Adipose tissue (tissue), 3 donors: ENCODE results near the gene TXNRD1. TPM values are rescaled to one million over a fixed set of nuclear protein-coding genes. Genes with fewer than 3 reads are reported as not detected.
"Not testable (repeated sequence)": the region's sequence is repeated elsewhere in the genome, so short reads cannot be mapped to it uniquely, and the experiment has no call there.

ENCODE experiments used
- H3K27ac ChIP-seq: one replicate; pipeline ENCODE4 v1.5.1; 2013; ENCODE audit warnings: low read depth, low read length
- WGBS, 3 donors: extraction: QIAGEN DNeasy Blood & Tissue Kit; methylation state at CpG; one replicate each; pipeline ENCODE4 v1.1.7; 2013; 5-methylcytosine and 5-hydroxymethylcytosine counted together
- polyA plus RNA-seq, 3 donors: library from polyadenylated mRNA; stranded (reverse); fragments of 200-250 nt; gene quantifications; one replicate each; pipeline ENCODE4 v1.2.3, GENCODE V29; 2013
- donor health status: healthy with polysubstance abuse.
- donor health status: Bipolar disorder and iron deficiency.
- donor health status: healthy.

TXNRD1 gene
- polyA plus RNA-seq, 3 donors: 12.7 to 72.1 (median 44.7) TPM

DNA sequence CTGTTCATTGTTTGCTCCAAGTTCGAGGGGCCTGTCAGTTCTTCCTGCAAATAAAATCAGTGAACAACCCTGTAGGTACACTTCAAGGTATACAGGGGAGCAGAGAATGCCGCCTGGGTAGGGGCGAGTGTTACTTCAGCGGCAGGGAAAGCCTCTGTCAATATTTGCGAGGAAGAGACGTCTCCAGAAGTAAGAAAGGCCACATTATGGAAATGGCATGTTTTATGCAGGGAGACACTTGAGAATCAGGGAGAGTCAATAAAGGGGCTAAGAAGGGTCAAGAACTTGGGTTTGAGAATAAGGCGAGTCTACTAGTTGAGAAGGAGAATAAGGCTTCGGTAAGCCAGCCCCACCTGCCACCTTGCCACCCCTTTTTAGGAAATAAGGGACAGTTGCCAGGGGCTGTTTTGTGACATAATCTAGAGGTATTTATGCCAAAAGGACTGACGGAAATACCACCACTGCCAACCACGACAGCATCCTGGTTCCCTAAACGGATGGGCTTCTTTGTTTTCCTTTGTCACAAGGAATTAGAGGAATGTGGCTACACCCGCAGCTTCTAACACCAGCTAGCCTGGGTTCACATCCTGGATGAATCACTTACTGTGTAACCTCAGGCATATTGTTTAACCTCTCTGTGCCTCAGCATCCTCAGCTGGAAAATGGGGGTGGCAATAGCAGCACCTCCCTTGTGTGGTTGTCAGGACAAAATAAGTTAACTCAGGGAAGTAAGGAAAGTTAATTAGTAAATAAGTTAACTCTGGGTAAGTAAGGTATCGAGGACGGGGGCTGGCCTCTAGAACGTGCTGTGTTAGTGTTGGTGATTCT lies 155.7 kb downstream of the TXNRD1 start:
- no peak overlapping the region for H3K27ac ChIP-seq
- WGBS, 3 donors: 60 to 68% (median 62%) methylated on average over 15 of the region's 15 CpGs

DNA sequence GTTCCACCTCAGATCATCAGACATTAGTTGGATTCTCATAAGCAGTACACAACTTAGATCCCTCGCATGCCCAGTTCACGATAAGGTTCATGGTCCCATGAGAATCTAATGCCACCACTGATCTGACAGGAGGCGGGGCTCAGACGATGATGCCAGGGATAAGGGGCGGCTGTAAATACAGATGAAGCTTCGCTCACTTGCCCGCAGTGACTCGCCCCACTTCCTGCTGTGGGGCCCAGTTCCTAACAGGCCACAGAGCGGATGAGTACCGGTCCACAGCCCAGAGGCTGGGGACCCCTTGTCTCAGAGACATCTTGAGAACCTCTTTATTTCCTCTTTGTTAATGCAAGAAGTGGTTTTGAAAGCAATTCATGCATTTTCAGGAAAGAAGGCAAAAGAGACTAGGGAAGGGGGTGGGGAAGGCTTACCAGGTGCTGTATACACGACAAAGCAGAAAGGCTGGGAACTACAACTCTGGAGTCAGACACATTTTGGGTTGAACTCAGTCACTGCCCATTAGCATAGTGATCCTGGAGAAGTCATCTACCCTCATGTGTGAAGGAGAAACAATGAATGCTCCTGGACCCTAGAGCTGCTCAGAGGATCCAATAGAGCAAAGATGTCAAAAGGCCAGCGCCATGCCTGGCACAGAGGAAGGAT lies 156.6 kb downstream of the TXNRD1 start:
- 48 to 86% (median 61%) methylated on average over 12 of the region's 12 CpGs for WGBS, 3 donors
- H3K27ac ChIP-seq: no peak overlapping the region

GRCh38 chr12:104372721-104373335 lies 157.2 kb downstream of the TXNRD1 start:
- WGBS, 3 donors: 86 to 95% (median 94%) methylated on average over 10 of the region's 10 CpGs

DNA sequence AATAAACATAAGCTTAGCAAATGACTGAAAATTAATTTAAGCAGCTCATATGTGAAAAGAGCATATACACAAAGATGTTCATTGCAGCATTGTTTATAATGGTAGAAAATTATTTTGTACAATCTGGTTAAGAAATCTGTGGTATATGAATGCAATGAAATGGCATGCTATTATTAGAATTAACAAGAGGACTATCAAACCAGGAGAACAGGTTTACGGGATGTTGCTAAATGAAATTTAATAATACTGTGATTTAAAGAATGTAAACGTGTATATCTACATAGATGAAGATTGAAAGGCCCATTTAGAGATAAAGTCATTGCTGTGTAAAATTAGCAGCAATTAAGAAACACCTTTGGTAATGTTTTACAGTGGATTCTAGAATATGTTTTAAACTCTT lies 158.5 kb downstream of the TXNRD1 start:
- H3K27ac ChIP-seq: no peak overlapping the region
- 77 to 95% (median 93%) methylated on average over 2 of the region's 2 CpGs for WGBS, 3 donors

More at GRCh38 chr12:104372721-104373335, 157.2 kb downstream of the TXNRD1 start:
- no peak overlapping the region for H3K27ac ChIP-seq

DNA sequence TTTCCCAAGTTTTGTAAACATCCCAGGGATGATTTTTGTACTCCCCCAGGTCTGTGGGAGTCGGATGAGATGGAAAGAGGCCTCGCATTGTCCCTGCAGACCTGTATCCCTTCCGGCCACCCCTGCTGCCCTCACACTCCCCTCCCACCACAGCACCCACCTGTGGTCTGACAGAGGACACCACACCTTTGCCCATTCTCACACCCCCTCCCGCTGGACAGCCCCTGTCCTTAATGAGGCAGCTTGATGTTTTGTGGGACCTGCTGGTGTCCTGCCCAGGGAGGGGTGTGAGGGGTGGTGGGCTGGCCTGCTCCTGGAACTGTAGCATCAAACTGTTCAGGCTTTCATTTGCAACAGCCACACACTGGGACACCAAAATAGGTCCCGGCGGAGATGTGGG lies 159.2 kb downstream of the TXNRD1 start:
- no peak overlapping the region for H3K27ac ChIP-seq
- 74 to 88% (median 79%) methylated on average over 6 of the region's 6 CpGs for WGBS, 3 donors

GRCh38 chr12:104375775-104376174 lies 160.2 kb downstream of the TXNRD1 start:
- no peak overlapping the region for H3K27ac ChIP-seq
- 62 to 67% (median 66%) methylated on average over 4 of the region's 4 CpGs for WGBS, 3 donors

- no peak overlapping the region for H3K27ac ChIP-seq
- 86 to 88% (median 87%) methylated on average over 18 of the region's 18 CpGs for WGBS, 3 donors
These were observed 161.3 kb downstream of the TXNRD1 start for GRCh38 chr12:104376650-104377513.

- no peak overlapping the region for H3K27ac ChIP-seq
- 72 to 82% (median 73%) methylated on average over 5 of the region's 5 CpGs for WGBS, 3 donors
These were observed 161.9 kb downstream of the TXNRD1 start for GRCh38 chr12:104377514-104377812.

DNA sequence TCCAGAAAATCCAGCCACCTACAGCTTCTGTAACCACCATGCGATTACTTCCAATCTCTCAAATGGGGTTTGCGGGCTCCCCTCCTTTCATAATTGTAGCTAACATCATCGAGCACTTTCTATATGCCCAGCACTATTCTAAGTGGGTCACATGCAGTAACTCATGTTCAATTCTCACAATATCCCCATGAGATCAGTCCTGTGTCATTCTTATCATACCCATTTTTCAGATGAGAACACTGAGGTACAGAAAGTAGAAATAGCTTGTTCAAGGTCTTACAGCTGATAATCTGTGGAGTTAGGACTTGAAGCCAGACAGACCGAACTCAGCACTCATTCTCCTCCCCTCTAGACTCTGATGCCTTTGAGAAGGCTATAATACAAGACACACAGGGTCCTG lies 162.8 kb downstream of the TXNRD1 start:
- H3K27ac ChIP-seq: no peak overlapping the region
- 81 to 95% (median 92%) methylated on average over 4 of the region's 4 CpGs for WGBS, 3 donors

GRCh38 chr12:104381341-104381730 lies 165.8 kb downstream of the TXNRD1 start:
- H3K27ac ChIP-seq: no peak overlapping the region
- WGBS, 3 donors: 47 to 61% (median 51%) methylated on average over 2 of the region's 2 CpGs

DNA sequence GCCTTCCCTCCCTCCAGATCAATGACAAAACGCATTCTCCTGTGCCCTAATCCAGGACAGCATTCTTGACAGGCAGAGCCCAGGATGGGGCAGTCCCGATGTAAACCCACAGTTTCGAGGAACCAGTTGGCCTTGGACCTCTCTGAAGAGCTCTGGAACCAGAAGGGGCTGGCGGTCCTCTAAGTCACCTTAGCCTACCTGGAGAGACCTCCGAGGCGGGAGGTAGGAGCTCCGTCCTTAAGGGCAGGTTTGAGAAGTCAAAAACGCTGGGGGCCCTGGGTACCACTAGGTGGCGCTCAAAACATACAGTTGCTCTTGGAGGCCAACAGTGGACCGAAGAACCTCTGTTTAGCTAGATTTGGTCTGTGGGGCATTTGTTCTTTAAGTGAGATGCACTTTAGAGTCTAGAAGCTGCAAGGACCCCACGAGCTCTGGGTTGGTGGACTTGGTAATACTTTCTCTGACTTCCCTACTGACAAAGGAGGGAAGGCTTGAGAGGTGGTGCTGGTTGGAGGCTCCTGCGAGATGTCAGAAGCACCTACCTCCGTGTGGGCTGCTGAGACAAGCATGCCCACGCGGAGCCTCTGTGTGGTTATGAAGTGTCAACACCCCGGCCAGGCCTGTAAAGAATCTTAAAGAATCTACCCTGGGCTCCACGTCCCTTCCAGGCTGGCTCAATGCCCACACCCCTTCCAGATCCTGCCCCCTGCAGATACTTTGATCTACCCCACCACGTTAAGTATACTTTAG lies 166.3 kb downstream of the TXNRD1 start:
- WGBS, 3 donors: 24% methylated on average over 18 of the region's 18 CpGs
- H3K27ac ChIP-seq: no peak overlapping the region

- 73 to 83% (median 82%) methylated on average over 6 of the region's 6 CpGs for WGBS, 3 donors
- H3K27ac ChIP-seq: no peak overlapping the region
These were observed 168.7 kb downstream of the TXNRD1 start for GRCh38 chr12:104384141-104384880.

- WGBS, 3 donors: 94 to 100% (median 100%) methylated on average over 1 of the region's 1 CpG
- no peak overlapping the region for H3K27ac ChIP-seq
These were observed 169.9 kb downstream of the TXNRD1 start for GRCh38 chr12:104385510-104385909.

DNA sequence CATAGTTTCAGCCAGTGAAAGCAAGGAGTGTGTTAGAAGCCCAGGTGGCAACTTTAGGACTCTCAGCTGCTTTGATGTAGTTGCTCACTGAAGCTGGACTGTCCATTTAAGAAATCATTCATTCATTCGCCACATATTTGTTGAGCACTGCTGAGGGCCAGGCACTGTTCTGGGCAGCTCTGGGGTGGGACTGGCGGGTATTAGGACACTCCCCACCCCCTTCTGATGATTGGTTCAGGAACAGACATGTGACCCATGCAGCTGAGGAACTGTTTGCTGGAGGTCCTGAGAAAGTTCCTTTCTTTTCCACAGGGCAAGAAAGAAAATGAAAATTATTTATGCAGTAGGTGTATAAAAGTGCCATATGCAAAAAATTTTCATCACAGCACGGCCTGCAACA lies 170.9 kb downstream of the TXNRD1 start:
- no peak overlapping the region for H3K27ac ChIP-seq
- WGBS, 3 donors: 90 to 95% (median 95%) methylated on average over 3 of the region's 3 CpGs

GRCh38 chr12:104387190-104387589 lies 171.6 kb downstream of the TXNRD1 start:
- 51 to 60% (median 54%) methylated on average over 7 of the region's 7 CpGs for WGBS, 3 donors
- no peak overlapping the region for H3K27ac ChIP-seq

DNA sequence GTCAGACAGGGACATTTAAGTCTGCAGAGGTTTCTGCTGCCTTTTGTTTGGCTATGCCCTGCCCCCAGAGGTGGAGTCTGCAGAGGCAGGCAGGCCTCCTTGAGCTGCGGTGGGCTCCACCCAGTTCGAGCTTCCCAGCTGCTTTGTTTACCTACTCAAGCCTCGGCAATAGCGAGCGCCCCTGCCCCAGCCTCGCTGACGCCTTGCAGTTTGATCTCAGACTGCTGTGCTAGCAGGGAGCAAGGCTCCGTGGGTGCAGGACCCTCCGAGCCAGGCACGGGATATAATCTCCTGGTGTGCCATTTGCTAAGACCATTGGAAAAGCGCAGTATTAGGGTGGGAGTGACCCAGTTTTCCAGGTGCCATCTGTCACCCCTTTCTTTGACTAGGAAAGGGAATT lies 178.5 kb downstream of the TXNRD1 start:
- WGBS, 3 donors: 87 to 95% (median 90%) methylated on average over 11 of the region's 11 CpGs
- not testable (repeated sequence) for H3K27ac ChIP-seq
